H1 (cell line): ENCODE results near the gene IKZF2. TPM values are rescaled to one million over a fixed set of nuclear protein-coding genes. Genes with fewer than 3 reads are reported as not detected.

Experiments
- CTCF ChIA-PET: fragments of 300-600 bp; sonication (Branson Sonifier 250); formaldehyde crosslinking; loops from one replicate; lab custom pipeline; 2021; ENCODE audit not compliant: partially characterized antibody; lab: Charles Lee
- POLR2A ChIA-PET: fragments of 300-600 bp; sonication (Branson Sonifier 250); formaldehyde crosslinking; loops from one replicate; lab custom pipeline; 2021; ENCODE audit warnings: inconsistent platforms; ENCODE audit not compliant: partially characterized antibody; lab: Charles Lee
- DNase-seq, 2 experiments: peaks; one replicate each; pipeline versions ENCODE4 v3.0.0 to v3.0.0-alpha.2; 2010 to 2022; ENCODE audit warnings: low spot score in 2 of 2, low read depth in 1 of 2, mixed read lengths in 1 of 2
- FAIRE-seq: peaks from 2 replicates; lab custom pipeline; 2011; peaks lifted over from hg19 to GRCh38; lab: Jason Lieb, UNC
- H2AFZ ChIP-seq: 2 replicates; pipeline ENCODE4 v1.8.1; 2012; ENCODE audit warnings: low read length, inconsistent platforms
- H2AK5ac ChIP-seq: 2 replicates; pipeline ENCODE4 v1.6.1; 2013; ENCODE audit warnings: low read depth, low read length
- H2BK120ac ChIP-seq: replicated peaks from 2 replicates; pipeline ENCODE3; 2013; ENCODE audit warnings: low read depth, low read length, inconsistent platforms
- H2BK12ac ChIP-seq: 2 replicates; pipeline ENCODE4 v1.6.1; 2013; ENCODE audit warnings: low read depth, low read length
- H2BK15ac ChIP-seq: 2 replicates; pipeline ENCODE4 v1.6.1; 2013; ENCODE audit warnings: low read length
- H2BK20ac ChIP-seq: 2 replicates; pipeline ENCODE4 v1.6.1; 2013; ENCODE audit warnings: low read length
- H2BK5ac ChIP-seq: 2 replicates; pipeline ENCODE4 v1.6.1; 2013; ENCODE audit warnings: low read depth, low read length
- H3K14ac ChIP-seq: 2 replicates; pipeline ENCODE4 v1.6.1; 2013; ENCODE audit warnings: inconsistent platforms; ENCODE audit not compliant: insufficient read length
- H3K18ac ChIP-seq: 2 replicates; pipeline ENCODE4 v1.6.1; 2013; ENCODE audit warnings: low read length; ENCODE audit errors: extremely low read depth
- H3K23ac ChIP-seq: 2 replicates; pipeline ENCODE4 v1.6.1; 2013; ENCODE audit warnings: inconsistent platforms; ENCODE audit not compliant: insufficient read length
- H3K23me2 ChIP-seq: 2 replicates; pipeline ENCODE4 v1.6.1; 2013; ENCODE audit warnings: low read depth, low read length
- H3K27ac ChIP-seq: 2 replicates; pipeline ENCODE4 v1.6.1; 2011; ENCODE audit warnings: low read depth, low read length, inconsistent platforms
- H3K27me3 ChIP-seq, 4 experiments: replicated peaks in 1 of 4; 1 replicate in 1 of 4; 2 replicates in 3 of 4; pipeline versions ENCODE4 v1.6.1 to v1.8.1; 2011 to 2013; ENCODE audit warnings: low read length in 3 of 4, mild to moderate bottlenecking in 3 of 4, inconsistent platforms in 2 of 4, mixed read lengths in 2 of 4, moderate library complexity in 1 of 4; ENCODE audit not compliant: control insufficient read depth in 3 of 4, insufficient read depth in 3 of 4; ENCODE audit errors: extremely low read depth in 1 of 4
- H3K36me3 ChIP-seq, 4 experiments: 2 replicates each; pipeline versions ENCODE4 v1.6.1 to v1.8.1; 2011 to 2013; ENCODE audit warnings: mild to moderate bottlenecking in 4 of 4, low read length in 3 of 4, moderate library complexity in 2 of 4, control low read depth in 1 of 4, inconsistent platforms in 1 of 4; ENCODE audit not compliant: insufficient read depth in 4 of 4, control insufficient read depth in 2 of 4
- H3K4ac ChIP-seq: replicated peaks from 2 replicates; pipeline ENCODE3; 2013; ENCODE audit warnings: low read length, low read depth, mixed read lengths, inconsistent platforms; ENCODE audit not compliant: insufficient read length
- H3K4me1 ChIP-seq, 4 experiments: replicated peaks in 1 of 4; 1 replicate in 1 of 4; 2 replicates in 3 of 4; pipeline versions ENCODE4 v1.6.1 to v1.8.1; 2011 to 2013; ENCODE audit warnings: low read length in 3 of 4, inconsistent platforms in 2 of 4, mixed read lengths in 1 of 4; ENCODE audit not compliant: insufficient read depth in 4 of 4, control insufficient read depth in 3 of 4
- H3K4me2 ChIP-seq, 2 experiments: 2 replicates each; pipeline versions ENCODE4 v1.6.1 to v1.8.1; 2011 to 2013; ENCODE audit warnings: low read depth in 2 of 2, low read length in 2 of 2, control low read depth in 1 of 2, inconsistent platforms in 1 of 2, mild to moderate bottlenecking in 1 of 2; ENCODE audit not compliant: insufficient read depth in 1 of 2
- H3K4me3 ChIP-seq, 4 experiments: fragments of 200-600, 300-600 bp in 1 of 4; sonication (generic), shearing (Covaris generic), sonication (Bioruptor Twin) in 1 of 4; 2 replicates each; pipeline versions ENCODE4 v1.5.1 to v1.8.1; 2011 to 2016; ENCODE audit warnings: low read length in 4 of 4, low read depth in 3 of 4, control low read depth in 2 of 4, inconsistent platforms in 2 of 4, mild to moderate bottlenecking in 2 of 4, mixed read lengths in 1 of 4, moderate library complexity in 1 of 4; ENCODE audit not compliant: insufficient read depth in 2 of 4; ENCODE audit errors: extremely low read depth in 1 of 4
- H3K56ac ChIP-seq: replicated peaks from 2 replicates; pipeline ENCODE3; 2013; ENCODE audit warnings: low read depth, mild to moderate bottlenecking, mixed read lengths, low read length, inconsistent platforms; ENCODE audit not compliant: insufficient read length
- H3K79me1 ChIP-seq: 2 replicates; pipeline ENCODE4 v1.6.1; 2013; ENCODE audit warnings: low read depth, low read length, control low read depth
- H3K79me2 ChIP-seq, 2 experiments: 2 replicates each; pipeline versions ENCODE4 v1.6.1 to v1.8.1; 2012 to 2013; ENCODE audit warnings: low read length in 2 of 2, mild to moderate bottlenecking in 2 of 2, inconsistent platforms in 1 of 2; ENCODE audit not compliant: insufficient read depth in 2 of 2, control insufficient read depth in 1 of 2
- H3K9ac ChIP-seq, 4 experiments: replicated peaks in 1 of 4; 1 replicate in 1 of 4; 2 replicates in 3 of 4; pipeline versions ENCODE4 v1.6.1 to v1.8.1; 2011 to 2013; ENCODE audit warnings: low read depth in 3 of 4, low read length in 3 of 4, control low read depth in 2 of 4, mild to moderate bottlenecking in 2 of 4, moderate library complexity in 2 of 4, inconsistent platforms in 1 of 4; ENCODE audit errors: extremely low read depth in 1 of 4
- H3K9me3 ChIP-seq, 2 experiments: 2 replicates each; pipeline versions ENCODE4 v1.6.1 to v1.8.1; 2012 to 2013; ENCODE audit warnings: mild to moderate bottlenecking in 2 of 2, moderate library complexity in 2 of 2, control low read depth in 1 of 2, inconsistent platforms in 1 of 2, low read depth in 1 of 2, low read length in 1 of 2, mixed read lengths in 1 of 2; ENCODE audit not compliant: insufficient read depth in 2 of 2
- H4K20me1 ChIP-seq, 2 experiments: replicated peaks in 1 of 2; 2 replicates each; pipeline versions ENCODE3 to v1.8.1; 2011 to 2013; ENCODE audit warnings: inconsistent platforms in 2 of 2, low read length in 2 of 2, mild to moderate bottlenecking in 1 of 2; ENCODE audit not compliant: insufficient read depth in 2 of 2, control insufficient read depth in 1 of 2
- H4K5ac ChIP-seq: 2 replicates; pipeline ENCODE4 v1.6.1; 2013; ENCODE audit warnings: low read length, low read depth, mixed read lengths, inconsistent platforms; ENCODE audit not compliant: insufficient read length
- H4K8ac ChIP-seq: 2 replicates; pipeline ENCODE4 v1.8.0; 2013; ENCODE audit warnings: mild to moderate bottlenecking, moderate library complexity, low read length, inconsistent platforms; ENCODE audit not compliant: insufficient read depth; ENCODE audit errors: extremely low read depth
- H4K91ac ChIP-seq: replicated peaks from 2 replicates; pipeline ENCODE3; 2013; ENCODE audit warnings: low read length, mixed read lengths, inconsistent platforms; ENCODE audit not compliant: insufficient read length
- ASH2L ChIP-seq: fragments of 200-600, 300-600 bp; sonication (generic); IDR thresholded peaks from one replicate; pipeline ENCODE4 v1.7.1; 2017; ENCODE audit warnings: low read length
- KDM1A ChIP-seq: fragments of 200-600, 300-600 bp; sonication (generic); IDR thresholded peaks from 2 replicates; pipeline ENCODE4 v1.7.1; 2016; ENCODE audit warnings: mild to moderate bottlenecking, low read length, borderline replicate concordance
- KDM4A ChIP-seq: IDR thresholded peaks from one replicate; pipeline ENCODE4 v1.7.1; 2012; ENCODE audit warnings: low read depth, mild to moderate bottlenecking, moderate library complexity, low read length, inconsistent platforms; ENCODE audit not compliant: severe bottlenecking
- WGBS, 2 experiments: shearing (Covaris generic) in 1 of 2; methylation state at CpG; one replicate each; pipeline versions ENCODE4 v1.1.6 to v1.1.7; 2013 to 2015; ENCODE audit warnings: low lambda C conversion rate in 2 of 2, mixed read lengths in 2 of 2, inconsistent platforms in 1 of 2, low coverage in 1 of 2, missing lambda C conversion rate in 1 of 2; ENCODE audit not compliant: insufficient replicate concordance in 2 of 2, insufficient coverage in 1 of 2, insufficient read length in 1 of 2; ENCODE audit errors: extremely low coverage in 1 of 2, missing lambda C conversion rate in 1 of 2; 5-methylcytosine and 5-hydroxymethylcytosine counted together
- polyA plus RNA-seq, 7 experiments: library from polyadenylated mRNA; depleted of rRNA in 3 of 7; stranded (reverse) in 5 of 7; unstranded in 2 of 7; fragments of >200 nt in 5 of 7; fragments of 200-250 nt in 2 of 7; gene quantifications; 1 replicate in 5 of 7; 2 replicates in 1 of 7; 4 replicates in 1 of 7; pipeline versions ENCODE4 v1.2.1 to v1.2.3, GENCODE V29; 2011 to 2013; ENCODE audit warnings: missing spikeins in 2 of 7, mixed read lengths in 2 of 7
- total RNA-seq: library from RNA; stranded (reverse); fragmentation: NEBNext Ultra II Directional; extraction: Animal tissue kit (Norgen Biotek cat#: 25700); gene quantifications from 2 replicates; pipeline ENCODE4 v1.2.1, GENCODE V29; 2021

The IKZF2 gene
- total and polyA plus RNA-seq, 2 of the 8 experiments (the other 6 are each of a cell fraction or from before 2014, with no cell fraction given), result 1.7 to 4.4 TPM

- no peak overlapping the region for H3K27ac ChIP-seq
- ChIA-PET POLR2A (interaction anchor here (0.8 to 1.1 kb wide), 2 partner anchors 14 to 37 kb away, joined by 3 read pairs; no protein-coding TSS in a partner anchor), CTCF (interaction anchor here (0.6 to 3.0 kb wide), 9 partner anchors 12 to 1735 kb away, joined by 3 to 14 read pairs (median 5); no protein-coding TSS in a partner anchor)
- H3K4ac ChIP-seq, result no peak overlapping the region
- H2BK15ac ChIP-seq, result no peak overlapping the region
- H2AK5ac ChIP-seq, result no peak overlapping the region
- FAIRE-seq (peak; percentile 13), DNase-seq (no peak)
- no peaks in the 10 kb centered on the region for H4K20me1 ChIP-seq
- H2BK5ac ChIP-seq, result no peak overlapping the region
- H3K36me3 ChIP-seq, result no peaks in the 10 kb centered on the region
- 6% methylated on average over 29 of the region's 39 CpGs; no CpG with 5 or more reads in 1 of the 2 experiments for WGBS, 2 experiments
- no peak overlapping the region for H3K18ac ChIP-seq
- H3K23ac ChIP-seq, result no peak overlapping the region
- no peak overlapping the region for H2BK12ac ChIP-seq
- no peaks in the 10 kb centered on the region for H3K27me3 ChIP-seq
- no peaks in the 10 kb centered on the region for H3K79me1 ChIP-seq
- no peak overlapping the region for H2BK120ac ChIP-seq
- H3K4me3 ChIP-seq, result peak overlapping the region; percentile 63 to 97 (median 78)
- H4K8ac ChIP-seq, result no peak overlapping the region
- no peak overlapping the region for H3K14ac ChIP-seq
- H3K56ac ChIP-seq, result peak overlapping the region; percentile 1
- peak overlapping the region; percentile 1; the same call in 1 of the 2 replicates for H2AFZ ChIP-seq
- H3K79me2 ChIP-seq, result no peaks in the 10 kb centered on the region
- H4K5ac ChIP-seq, result peak overlapping the region; percentile 35
- peaks cover 0 to 10% (median 2%) of the 10 kb centered on the region in 4 experiments; a peak in 2 of 7 replicates for H3K4me1 ChIP-seq
- H3K4me2 ChIP-seq, result peak overlapping the region; percentile 66 to 68
- no peaks in the 10 kb centered on the region for H3K9me3 ChIP-seq
- no peak overlapping the region for H2BK20ac ChIP-seq
- H3K23me2 ChIP-seq, result peaks cover 8% of the 10 kb centered on the region
- peak overlapping the region; percentile 28 to 75 (median 56); a peak in 6 of 7 replicates for H3K9ac ChIP-seq
- no peak overlapping the region for H4K91ac ChIP-seq
- TF ChIP-seq KDM1A (0 out of 2 replicates have a peak, but pooled peaks have one; percentile 17), ASH2L (peak; percentile 99), KDM4A (peak; percentile 66)
Measured at GRCh38 chr2:213152065-213152794, 818 bp upstream of the IKZF2 start.
